Upper lobe of left lung (tissue), 4 donors: ENCODE data around the gene GAL3ST2.

Experiments
- CTCF ChIP-seq, 6 experiments: fragments of 450-650 bp in 4 of 6; fragments of 200-600 bp in 2 of 6; sonication (generic) in 2 of 6; IDR thresholded peaks; one replicate each; pipeline ENCODE4 v1.5.1; 2016 to 2019; ENCODE audit warnings: antibody characterized with exemption in 6 of 6
- EP300 ChIP-seq, 4 donors: sonication (generic); formaldehyde crosslinking; IDR thresholded peaks; one replicate each; pipeline ENCODE4 v1.5.1; 2017; ENCODE audit warnings: antibody characterized with exemption in 4 of 4, control low read depth in 2 of 4

DNA sequence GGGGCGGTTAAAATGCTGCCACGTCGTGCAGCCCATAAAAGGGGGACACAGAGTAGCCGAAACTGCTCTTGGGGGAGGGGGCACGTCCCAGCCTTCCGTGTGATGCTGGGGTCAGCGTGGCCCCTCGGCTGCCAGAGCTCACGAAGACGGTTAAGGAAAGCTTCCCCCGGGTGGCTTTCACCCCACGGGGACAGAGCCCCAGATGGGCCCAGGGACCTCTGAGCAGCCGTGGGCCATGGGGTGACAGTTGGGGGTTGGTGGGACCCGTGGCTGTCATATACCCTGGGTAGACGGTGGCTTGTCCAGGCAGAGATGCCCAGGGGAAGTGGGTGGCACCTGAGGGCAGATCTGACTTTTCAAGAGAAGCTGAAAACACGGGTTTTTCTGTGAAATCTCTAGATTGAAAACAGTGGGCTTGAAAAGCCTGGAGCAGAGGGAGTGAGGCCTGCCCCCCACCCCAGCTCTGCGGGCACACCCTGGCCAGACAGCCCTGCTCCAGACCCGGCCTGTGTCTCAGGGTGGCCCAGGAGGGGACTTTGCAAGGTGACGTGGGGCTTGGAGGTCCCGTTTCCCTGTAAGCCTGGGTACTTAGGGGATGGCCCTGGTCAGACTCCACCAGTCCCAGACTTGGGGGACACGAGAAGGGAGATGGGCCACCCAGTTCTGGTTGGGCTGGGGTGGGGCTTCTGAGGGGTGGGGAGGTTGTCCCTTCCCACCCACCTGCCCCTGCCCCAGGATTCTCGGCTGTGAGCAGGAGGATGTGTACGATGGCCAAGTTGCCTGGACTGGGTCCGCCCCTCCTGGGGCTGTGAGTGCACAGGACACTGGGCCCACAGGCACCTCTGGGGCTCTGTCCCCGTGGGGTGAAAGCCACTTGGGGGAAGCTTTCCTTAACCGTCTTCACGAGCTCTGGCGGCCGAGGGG lies 33.0 kb downstream of the GAL3ST2 start:
- TF ChIP-seq EP300 (IDR thresholded peaks at IDR 0.05): no peak
- TF ChIP-seq CTCF (IDR thresholded peaks at IDR 0.05): no peak
